HL-60 (cell line): ENCODE data around the gene SLC6A6.

Experiments used
- GABPA ChIP-seq: IDR thresholded peaks from 2 replicates; pipeline ENCODE4 v1.6.1; 2012; ENCODE audit warnings: low read depth
- POLR2AphosphoS5 ChIP-seq: IDR thresholded peaks from 2 replicates; pipeline ENCODE4 v1.6.1; 2012; ENCODE audit warnings: low read depth
- TF ChIP-seq, protein P1 (sequence below): IDR thresholded peaks from one replicate; pipeline ENCODE4 v1.5.1; 2011; ENCODE audit warnings: low read length, control low read depth, inconsistent platforms; ENCODE audit not compliant: insufficient read depth
- TF ChIP-seq, protein P2 (sequence below): IDR thresholded peaks from 2 replicates; pipeline ENCODE4 v1.6.1; 2012; ENCODE audit warnings: low read depth; ENCODE audit not compliant: insufficient replicate concordance

DNA sequence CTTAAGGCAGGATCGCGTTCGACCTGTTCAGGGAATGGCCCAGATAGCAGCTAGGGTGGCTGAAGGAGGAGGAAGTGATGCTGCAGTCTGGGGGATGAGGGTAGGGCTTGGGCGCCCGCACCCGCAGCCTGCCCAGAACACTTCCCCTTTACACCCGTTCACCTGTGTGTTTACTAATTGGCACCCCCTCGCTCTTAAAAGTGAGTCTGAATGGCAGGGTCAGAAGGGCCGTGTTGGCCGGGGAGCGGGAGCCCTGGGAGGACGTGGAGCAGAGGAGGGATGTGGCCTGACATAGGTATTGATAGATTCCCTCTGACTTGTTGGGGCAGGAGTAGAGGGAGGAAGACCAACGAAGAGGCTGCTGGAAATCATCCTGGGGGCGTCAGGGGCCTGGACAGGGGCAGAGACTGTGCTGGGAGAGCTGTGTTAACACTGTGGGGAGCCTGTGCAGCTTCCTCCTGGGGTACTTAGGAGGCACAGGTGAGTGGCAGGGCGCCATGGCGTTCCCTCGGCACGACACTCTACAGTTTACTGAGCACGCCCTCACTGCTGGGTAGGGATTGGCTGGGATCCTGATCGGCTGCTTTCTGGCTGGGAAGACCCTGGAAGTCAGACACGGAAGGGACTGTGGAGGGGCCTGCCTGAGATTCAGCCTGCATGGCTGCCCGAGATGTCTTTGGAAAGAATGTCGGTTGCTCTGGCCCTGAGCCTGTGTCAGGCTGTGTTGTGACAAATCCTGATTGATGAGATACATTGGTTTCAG is 51.7 kb downstream of the SLC6A6 start:
- TF ChIP-seq, protein P1, sequence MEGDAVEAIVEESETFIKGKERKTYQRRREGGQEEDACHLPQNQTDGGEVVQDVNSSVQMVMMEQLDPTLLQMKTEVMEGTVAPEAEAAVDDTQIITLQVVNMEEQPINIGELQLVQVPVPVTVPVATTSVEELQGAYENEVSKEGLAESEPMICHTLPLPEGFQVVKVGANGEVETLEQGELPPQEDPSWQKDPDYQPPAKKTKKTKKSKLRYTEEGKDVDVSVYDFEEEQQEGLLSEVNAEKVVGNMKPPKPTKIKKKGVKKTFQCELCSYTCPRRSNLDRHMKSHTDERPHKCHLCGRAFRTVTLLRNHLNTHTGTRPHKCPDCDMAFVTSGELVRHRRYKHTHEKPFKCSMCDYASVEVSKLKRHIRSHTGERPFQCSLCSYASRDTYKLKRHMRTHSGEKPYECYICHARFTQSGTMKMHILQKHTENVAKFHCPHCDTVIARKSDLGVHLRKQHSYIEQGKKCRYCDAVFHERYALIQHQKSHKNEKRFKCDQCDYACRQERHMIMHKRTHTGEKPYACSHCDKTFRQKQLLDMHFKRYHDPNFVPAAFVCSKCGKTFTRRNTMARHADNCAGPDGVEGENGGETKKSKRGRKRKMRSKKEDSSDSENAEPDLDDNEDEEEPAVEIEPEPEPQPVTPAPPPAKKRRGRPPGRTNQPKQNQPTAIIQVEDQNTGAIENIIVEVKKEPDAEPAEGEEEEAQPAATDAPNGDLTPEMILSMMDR = no peak
- no peak for TF ChIP-seq POLR2AphosphoS5
- TF ChIP-seq, protein P2, sequence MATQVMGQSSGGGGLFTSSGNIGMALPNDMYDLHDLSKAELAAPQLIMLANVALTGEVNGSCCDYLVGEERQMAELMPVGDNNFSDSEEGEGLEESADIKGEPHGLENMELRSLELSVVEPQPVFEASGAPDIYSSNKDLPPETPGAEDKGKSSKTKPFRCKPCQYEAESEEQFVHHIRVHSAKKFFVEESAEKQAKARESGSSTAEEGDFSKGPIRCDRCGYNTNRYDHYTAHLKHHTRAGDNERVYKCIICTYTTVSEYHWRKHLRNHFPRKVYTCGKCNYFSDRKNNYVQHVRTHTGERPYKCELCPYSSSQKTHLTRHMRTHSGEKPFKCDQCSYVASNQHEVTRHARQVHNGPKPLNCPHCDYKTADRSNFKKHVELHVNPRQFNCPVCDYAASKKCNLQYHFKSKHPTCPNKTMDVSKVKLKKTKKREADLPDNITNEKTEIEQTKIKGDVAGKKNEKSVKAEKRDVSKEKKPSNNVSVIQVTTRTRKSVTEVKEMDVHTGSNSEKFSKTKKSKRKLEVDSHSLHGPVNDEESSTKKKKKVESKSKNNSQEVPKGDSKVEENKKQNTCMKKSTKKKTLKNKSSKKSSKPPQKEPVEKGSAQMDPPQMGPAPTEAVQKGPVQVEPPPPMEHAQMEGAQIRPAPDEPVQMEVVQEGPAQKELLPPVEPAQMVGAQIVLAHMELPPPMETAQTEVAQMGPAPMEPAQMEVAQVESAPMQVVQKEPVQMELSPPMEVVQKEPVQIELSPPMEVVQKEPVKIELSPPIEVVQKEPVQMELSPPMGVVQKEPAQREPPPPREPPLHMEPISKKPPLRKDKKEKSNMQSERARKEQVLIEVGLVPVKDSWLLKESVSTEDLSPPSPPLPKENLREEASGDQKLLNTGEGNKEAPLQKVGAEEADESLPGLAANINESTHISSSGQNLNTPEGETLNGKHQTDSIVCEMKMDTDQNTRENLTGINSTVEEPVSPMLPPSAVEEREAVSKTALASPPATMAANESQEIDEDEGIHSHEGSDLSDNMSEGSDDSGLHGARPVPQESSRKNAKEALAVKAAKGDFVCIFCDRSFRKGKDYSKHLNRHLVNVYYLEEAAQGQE = no peak
- no peak for TF ChIP-seq GABPA
